OCI-LY3 (cell line): ENCODE results near the gene DFFA.

Experiments used
- EZH2phosphoT487 ChIP-seq: fragments of 200-600 bp; shearing (Covaris generic); IDR thresholded peaks from 2 replicates; pipeline ENCODE4 v1.6.1; 2018; ENCODE audit warnings: antibody characterized with exemption, mixed run types, low read depth
- TF ChIP-seq, protein P1 (sequence below): fragments of 200-600, 300-600 bp; sonication (generic); IDR thresholded peaks from 2 replicates; pipeline ENCODE4 v1.5.1; 2014; ENCODE audit warnings: antibody characterized with exemption, low read length, low read depth

DNA sequence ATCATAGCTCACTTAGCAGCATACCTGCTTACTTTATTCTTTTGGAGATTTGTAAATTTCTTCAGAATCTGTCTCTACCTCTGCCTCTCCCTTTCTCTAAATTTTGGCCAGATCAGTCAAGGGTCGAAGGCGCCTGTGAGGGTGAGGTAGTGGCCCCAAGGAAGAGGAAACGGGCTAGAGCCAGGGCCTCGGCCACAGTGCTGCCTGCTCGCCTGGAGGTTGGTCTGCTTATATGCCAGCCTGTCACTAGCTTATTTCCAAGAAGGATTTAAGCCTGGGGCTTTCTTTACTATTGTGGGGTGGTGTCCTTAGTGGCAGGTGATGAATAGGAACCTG is 22.1 kb upstream of the DFFA start:
- TF ChIP-seq, protein P1, sequence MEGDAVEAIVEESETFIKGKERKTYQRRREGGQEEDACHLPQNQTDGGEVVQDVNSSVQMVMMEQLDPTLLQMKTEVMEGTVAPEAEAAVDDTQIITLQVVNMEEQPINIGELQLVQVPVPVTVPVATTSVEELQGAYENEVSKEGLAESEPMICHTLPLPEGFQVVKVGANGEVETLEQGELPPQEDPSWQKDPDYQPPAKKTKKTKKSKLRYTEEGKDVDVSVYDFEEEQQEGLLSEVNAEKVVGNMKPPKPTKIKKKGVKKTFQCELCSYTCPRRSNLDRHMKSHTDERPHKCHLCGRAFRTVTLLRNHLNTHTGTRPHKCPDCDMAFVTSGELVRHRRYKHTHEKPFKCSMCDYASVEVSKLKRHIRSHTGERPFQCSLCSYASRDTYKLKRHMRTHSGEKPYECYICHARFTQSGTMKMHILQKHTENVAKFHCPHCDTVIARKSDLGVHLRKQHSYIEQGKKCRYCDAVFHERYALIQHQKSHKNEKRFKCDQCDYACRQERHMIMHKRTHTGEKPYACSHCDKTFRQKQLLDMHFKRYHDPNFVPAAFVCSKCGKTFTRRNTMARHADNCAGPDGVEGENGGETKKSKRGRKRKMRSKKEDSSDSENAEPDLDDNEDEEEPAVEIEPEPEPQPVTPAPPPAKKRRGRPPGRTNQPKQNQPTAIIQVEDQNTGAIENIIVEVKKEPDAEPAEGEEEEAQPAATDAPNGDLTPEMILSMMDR = no peak
- TF ChIP-seq EZH2phosphoT487 = no peak
